Midbrain (tissue), 1 donor: ENCODE measurements around the gene SLC8A1.

ENCODE experiments used
- DNase-seq: peaks from one replicate; lab custom pipeline; 2025; lab: John Stamatoyannopoulos, UW

Gene SLC8A1

GRCh38 chr2:40193670-40194026, 258.2 kb downstream of the SLC8A1 start:
- DNase-seq = no peak

DNA sequence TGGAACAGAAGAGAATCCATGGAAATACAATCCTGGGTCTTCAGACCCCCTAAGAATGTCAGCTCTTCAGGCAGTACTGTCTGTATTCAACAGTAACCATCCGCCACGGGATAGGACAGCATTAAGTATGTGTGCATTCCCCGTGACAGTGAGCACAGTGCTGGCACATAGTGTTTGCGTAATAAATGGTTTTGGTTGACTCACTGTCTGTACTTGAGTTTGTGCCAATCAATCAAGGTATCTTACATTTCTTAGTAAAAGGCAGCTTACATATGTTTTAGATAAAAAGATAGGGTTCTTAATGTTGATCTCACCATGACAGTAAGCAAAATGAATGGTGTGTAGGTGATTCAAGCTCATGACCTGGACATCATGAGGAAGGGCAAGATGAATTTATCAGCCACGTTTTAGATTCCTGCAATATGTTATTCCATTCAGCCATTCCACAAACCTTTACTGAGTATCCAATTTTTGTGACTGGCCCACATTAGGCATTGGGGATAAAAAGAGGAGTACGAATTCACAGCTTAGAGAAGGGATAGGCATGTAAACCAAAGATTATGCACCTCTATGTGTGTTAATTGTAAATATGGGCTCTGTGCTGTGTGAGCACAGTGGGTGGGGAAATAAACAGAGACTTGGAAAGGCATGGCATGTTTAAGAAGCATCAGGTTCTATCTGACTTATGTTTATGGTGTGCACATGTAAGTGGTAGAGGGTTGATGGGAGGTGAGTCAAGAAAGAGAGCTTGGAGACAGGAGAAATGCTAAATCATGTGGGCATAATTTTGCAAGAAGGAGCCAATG, 258.8 kb downstream of the SLC8A1 start:
- DNase-seq = no peak

- no peak for DNase-seq
These were observed 261.4 kb downstream of the SLC8A1 start for GRCh38 chr2:40190457-40190856.

GRCh38 chr2:40189881-40190280, 262.0 kb downstream of the SLC8A1 start:
- no peak for DNase-seq

- no peak for DNase-seq
These were observed 264.8 kb downstream of the SLC8A1 start for GRCh38 chr2:40187054-40187453.

DNA sequence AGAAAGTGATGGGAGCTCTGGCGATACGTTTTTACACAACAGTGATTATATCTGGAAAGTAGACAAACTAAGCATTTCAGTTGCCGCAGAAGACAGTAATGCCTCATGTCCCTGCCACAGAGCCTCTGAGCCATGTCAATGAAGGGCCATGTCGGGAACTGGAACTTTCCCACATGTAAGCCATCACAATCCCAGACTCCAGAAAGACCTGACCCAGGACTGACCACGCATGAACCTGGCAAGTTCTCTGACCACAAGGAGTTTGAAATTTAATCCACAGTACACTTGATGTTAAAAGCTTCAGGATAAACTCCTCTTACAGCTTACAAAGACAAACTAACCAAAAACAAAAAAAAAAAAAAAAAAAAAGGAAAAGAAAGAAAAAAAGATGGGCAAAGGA, 267.3 kb downstream of the SLC8A1 start:
- DNase-seq = no peak

GRCh38 chr2:40181855-40182254, 270.0 kb downstream of the SLC8A1 start:
- no peak for DNase-seq

DNA sequence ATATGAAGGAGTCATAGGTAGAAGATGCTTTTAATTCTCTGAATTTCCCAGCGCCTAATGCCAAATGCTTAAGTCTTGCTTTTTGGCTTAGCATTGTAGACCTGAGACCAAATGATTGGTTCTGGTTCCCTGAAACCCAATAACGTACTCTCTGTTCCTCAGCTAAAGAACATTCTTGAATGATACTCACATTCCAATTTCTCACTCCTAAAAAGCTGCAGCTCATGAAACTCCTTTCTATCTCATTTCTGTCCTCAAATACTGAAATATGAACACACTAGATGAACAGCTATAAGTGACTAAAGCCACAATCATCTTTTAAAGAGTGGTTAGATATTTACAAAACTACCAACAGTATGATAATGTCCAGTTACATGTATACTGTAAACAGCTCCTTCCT, 272.1 kb downstream of the SLC8A1 start:
- DNase-seq = no peak

DNA sequence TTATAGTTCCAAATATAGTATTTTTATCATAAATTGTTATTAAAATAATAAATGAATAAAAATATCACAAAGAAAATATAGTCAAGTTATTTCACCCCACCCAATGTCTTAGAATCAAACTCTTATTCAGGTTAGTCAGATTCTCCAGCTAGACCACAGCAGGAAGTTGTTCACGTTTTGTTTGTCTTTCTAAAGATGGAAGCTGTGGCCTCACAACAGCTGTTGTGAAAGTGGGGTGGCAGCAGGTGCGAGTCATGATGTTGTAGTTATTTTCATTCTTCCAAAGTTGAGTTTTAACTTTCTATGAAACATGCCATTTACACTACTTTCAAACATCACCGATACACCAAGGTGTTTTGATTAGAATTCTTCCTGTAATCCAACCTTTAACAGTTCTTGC, 272.9 kb downstream of the SLC8A1 start:
- no peak for DNase-seq

DNA sequence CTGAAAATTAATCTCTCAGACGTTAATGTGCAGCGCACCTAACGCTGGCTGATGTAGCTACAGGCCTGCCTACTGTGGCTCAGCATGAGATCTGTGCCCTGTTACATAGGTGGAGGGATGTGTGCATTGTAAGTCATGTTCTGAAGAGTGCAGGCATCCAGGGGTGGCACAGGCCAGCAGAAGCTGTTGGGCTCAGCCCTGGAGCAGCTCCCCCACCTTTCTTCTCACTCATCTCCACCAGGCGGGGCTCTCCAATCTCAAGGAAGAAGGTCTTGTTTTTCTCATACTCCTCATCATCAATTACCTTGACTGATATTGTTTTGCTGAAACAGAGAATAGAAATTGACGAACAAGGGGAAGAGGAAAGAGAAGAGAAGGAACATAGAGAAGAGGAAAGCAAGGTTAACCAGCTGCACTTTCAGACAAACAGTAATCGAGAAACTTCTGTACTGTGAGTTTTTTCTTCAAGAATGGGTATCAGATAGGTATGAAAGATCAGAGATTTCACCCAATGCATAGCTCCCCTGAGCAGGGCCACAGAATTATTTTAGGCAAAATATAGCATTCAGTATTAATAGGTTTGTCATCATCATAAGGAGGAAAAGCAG, 273.6 kb downstream of the SLC8A1 start:
- DNase-seq = no peak

DNA sequence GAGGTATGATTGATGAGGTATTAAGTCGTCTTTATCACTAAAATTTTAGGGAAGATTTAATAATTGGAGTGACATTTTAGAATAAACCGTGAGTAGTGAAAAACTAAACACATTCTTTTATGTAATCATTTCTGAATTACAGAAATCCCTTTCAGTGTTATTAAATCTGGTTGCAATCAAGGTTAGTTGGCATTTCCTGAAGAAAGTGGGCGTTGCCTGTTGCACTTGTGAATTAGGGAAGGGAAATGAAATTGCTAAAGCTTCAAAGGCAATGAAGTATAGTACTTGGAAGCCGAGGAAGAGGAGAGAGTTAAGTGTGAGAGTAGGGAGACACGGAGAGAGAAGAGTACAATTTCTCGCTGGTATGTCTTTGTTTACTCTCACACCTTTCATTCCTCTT, 274.5 kb downstream of the SLC8A1 start:
- no peak for DNase-seq

GRCh38 chr2:40173276-40173675, 278.6 kb downstream of the SLC8A1 start:
- DNase-seq = no peak

DNA sequence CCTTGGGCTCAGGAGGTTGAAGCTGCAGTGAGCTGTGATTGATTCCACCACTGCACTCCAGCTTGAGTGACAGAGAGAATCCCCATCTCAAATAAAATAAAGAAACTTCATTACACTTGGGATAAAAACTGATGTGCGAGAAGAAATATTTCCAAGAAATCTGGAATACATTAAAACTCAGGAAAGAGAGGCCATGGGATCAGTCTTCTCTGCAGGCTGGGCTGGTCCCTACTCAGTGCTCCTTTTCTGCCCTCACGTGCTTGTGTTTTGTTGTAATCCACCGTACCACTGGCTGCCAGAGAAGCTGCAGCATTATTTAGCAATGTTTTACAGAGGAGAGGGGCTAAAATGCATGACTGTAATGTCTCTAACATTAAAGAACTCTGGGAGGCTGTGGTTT, 282.0 kb downstream of the SLC8A1 start:
- DNase-seq = no peak

DNA sequence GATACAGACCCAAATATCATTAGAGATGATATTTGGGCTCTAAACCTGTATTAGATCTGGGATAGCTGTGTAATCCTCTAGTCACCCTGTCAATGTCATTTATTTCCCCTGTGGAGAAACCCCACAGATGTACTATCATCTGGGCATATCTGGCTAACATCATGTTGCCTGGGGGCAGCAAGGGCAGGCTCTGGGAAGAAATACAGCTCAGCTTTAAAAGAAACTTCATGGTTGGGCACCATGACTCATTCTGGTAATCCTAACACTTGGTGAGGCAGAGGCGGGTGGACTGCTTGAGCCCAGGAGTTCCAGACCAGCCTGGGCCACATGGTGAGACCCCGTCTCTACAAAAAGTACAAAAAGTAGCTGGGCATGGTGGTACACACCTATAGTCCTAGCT, 282.5 kb downstream of the SLC8A1 start:
- DNase-seq = no peak

- no peak for DNase-seq
These were observed 283.3 kb downstream of the SLC8A1 start for GRCh38 chr2:40168546-40168945.

DNA sequence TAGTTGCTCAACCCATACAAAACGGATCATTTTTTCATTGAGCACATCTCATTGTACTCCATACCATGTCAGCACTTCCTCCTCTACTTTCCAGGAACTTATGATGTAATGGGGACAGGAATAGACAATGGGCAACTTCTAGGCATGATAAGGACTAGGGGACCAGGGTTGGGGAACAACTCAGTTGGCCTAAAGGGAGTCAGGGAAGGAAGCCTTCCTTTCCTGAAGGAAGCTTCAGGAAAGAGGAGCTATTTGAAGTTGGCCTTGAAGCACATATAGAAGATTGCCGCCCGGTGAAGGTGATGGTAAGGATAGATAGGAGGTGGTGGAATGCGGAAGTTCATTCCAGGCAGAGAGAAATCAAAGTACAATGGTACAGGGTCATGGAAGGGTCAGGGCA, 283.9 kb downstream of the SLC8A1 start:
- DNase-seq = no peak

DNA sequence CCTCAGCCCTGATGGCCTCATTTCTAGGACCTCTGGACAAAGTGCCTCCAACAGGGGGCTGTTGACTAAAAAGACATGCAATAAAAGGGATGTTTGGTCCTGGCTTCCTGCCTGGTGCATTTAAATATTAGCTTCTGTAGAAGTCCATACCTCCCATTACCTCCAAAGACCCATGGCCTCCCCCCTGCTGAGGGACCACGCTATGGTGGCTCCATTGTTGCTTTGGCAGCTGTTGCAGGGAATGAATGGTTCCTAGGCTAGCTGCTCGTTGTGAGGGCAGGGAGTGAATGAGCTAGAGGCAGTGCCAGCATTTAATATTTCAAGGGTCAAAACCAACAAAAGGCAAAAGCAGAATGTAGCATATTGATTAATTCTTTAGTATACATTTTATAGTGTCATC, 285.9 kb downstream of the SLC8A1 start:
- DNase-seq = no peak

GRCh38 chr2:40165509-40165844, 286.4 kb downstream of the SLC8A1 start:
- DNase-seq = no peak

GRCh38 chr2:40164736-40165508, 287.0 kb downstream of the SLC8A1 start:
- DNase-seq = no peak

DNA sequence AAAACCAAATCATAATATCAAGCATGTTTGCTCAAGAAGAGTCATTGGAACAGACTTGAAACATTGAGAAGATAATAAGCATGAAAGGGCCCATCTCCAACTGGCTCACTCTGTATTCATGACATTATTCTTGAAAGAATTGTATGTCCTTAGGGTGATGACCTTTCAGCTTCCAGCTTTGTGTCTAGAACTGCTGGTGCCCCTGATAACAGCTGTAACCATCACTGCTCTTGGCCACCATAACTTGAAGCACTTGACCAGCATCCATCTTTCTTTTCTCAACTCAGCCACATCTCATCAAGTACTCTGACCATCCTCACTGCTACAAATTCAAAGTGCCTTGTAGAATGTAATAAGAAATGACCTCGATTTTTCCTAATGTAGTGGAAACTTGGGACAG, 289.9 kb downstream of the SLC8A1 start:
- no peak for DNase-seq

GRCh38 chr2:40160751-40161218, 291.1 kb downstream of the SLC8A1 start:
- DNase-seq = no peak

DNA sequence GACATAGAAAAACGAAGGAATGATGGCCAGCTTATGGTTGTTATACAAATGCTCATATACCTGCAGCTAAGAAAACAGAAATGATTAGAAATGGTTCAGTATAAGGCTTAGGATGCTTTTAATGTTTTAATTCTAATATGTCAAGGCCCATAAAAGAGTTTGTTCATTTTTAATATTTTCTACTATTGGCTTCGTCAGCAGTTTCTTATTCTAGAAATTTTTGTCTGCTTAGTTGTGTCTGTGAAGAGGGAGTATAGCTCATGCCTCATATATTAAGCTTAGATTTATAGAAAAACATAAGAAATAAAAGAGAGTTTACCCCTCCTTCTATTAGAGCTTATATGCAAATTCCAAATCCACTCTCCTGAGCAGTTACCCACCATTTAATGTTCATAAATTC, 292.6 kb downstream of the SLC8A1 start:
- DNase-seq = no peak

- no peak for DNase-seq
These were observed 293.1 kb downstream of the SLC8A1 start for GRCh38 chr2:40158781-40159180.
